ENCODE measurements around the gene GTF2B.

DNA sequence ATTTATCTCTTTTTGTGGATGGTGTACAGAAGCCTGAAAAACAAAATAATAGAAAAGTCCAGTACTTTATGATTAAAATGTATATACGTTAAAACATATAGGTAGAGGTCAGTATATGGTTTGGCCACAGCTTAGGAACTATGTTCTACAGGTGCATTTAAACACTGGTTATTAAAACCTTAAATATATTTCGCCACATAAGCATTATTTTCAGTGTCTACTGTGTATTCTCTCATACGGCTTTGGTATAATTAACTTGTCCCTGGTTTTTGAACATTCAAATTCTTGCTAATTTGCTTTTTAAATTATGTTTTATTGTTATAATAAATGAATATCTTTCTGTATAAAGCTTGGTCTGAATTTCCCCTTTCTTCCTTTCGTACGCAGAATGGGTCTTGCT is 87.9 kb downstream of the GTF2B start:
- TF ChIP-seq, protein P1, sequence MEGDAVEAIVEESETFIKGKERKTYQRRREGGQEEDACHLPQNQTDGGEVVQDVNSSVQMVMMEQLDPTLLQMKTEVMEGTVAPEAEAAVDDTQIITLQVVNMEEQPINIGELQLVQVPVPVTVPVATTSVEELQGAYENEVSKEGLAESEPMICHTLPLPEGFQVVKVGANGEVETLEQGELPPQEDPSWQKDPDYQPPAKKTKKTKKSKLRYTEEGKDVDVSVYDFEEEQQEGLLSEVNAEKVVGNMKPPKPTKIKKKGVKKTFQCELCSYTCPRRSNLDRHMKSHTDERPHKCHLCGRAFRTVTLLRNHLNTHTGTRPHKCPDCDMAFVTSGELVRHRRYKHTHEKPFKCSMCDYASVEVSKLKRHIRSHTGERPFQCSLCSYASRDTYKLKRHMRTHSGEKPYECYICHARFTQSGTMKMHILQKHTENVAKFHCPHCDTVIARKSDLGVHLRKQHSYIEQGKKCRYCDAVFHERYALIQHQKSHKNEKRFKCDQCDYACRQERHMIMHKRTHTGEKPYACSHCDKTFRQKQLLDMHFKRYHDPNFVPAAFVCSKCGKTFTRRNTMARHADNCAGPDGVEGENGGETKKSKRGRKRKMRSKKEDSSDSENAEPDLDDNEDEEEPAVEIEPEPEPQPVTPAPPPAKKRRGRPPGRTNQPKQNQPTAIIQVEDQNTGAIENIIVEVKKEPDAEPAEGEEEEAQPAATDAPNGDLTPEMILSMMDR (IDR thresholded peaks at IDR 0.05; ENCODE audit: low read depth, low read length, poor library complexity, severe bottlenecking), result no peak
- no peak for TF ChIP-seq EZH2phosphoT487 (IDR thresholded peaks at IDR 0.05; ENCODE audit: borderline replicate concordance, low read length)
